Stimulated activated CD4-positive, alpha-beta T cell treated with anti-CD3 and anti-CD28 coated beads, Interleukin-4, amount 100 ng/mL, for 48 hours (primary cell): Measurements from ENCODE around the gene KRTAP29-1.
"Not testable (repeated sequence)": the region's sequence is repeated elsewhere in the genome, so short reads cannot be mapped to it uniquely, and the experiment has no call there.

Experiments
- DNase-seq, 2 donors: peaks; one replicate each; pipeline ENCODE4 v3.0.0-alpha.2; 2020; ENCODE audit warnings: low read depth in 2 of 2

The KRTAP29-1 gene, protein sequence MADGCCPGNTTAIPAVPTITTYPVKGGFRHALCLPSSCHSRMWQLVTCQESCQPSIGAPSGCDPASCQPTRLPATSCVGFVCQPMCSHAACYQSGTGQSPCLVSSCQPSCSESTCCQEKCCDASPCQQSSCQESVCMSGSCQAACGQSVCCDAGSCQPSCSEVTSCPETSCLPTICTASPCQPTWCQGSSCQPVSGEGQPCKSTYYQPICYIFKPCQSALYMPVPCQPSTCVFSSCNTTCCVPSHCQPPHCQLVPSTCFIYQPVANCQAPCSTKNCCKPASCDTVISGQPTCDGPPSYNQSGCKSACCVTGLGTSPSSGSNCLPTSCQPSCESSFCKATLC

DNA sequence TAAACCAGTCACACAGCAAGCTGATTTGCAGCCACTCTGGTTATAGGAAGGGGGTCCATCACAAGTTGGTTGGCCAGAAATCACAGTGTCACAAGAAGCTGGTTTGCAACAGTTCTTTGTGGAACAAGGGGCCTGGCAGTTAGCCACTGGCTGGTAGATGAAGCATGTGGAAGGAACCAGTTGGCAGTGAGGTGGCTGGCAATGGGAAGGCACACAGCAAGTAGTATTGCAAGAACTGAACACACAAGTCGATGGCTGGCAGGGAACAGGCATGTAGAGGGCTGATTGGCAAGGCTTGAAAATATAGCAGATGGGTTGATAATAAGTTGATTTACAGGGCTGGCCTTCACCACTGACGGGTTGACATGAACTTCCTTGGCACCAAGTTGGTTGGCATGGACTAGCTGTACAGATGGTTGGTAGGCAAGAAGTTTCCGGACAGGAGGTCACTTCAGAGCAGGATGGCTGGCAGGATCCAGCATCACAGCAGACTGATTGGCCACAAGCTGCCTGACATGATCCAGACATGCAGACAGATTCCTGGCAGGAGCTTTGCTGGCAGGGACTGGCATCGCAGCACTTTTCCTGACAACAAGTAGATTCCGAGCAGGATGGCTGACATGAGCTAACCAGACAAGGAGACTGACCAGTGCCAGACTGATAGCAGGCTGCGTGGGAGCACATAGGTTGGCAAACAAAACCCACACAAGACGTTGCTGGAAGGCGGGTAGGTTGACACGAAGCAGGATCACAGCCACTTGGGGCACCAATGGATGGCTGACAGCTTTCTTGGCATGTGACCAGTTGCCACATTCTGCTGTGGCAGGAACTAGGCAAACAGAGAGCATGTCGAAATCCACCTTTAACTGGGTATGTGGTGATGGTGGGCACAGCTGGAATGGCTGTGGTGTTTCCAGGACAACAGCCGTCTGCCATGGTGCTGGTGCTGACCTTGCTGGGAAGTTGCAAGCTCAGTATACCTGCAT, at the start of gene KRTAP29-1:
TSS of gene KRTAP29-1 (minus strand) at position 936 of the 986 bp plus-strand sequence. CDS start at position 936, 0 bp downstream.
- no peak for DNase-seq

DNA sequence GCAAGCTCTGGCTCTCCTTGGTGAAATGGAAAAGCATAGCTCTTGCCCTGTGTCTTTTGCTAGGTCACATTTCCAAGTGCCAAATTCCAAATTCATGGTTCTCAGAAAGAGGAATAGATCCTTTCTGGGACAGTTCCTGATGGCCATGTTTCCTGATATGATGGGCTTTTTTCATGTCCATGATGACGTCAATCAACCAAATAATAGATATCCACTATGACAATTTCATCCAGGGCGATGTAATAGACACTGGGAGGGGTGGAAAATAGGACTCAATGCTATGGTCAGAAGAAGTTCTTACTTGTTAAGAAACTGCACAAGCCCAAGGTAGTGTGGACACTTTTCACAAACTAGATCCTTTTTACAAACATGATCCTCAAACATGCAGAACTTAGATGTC, 48.5 kb upstream of the KRTAP29-1 start:
- no peak for DNase-seq

DNA sequence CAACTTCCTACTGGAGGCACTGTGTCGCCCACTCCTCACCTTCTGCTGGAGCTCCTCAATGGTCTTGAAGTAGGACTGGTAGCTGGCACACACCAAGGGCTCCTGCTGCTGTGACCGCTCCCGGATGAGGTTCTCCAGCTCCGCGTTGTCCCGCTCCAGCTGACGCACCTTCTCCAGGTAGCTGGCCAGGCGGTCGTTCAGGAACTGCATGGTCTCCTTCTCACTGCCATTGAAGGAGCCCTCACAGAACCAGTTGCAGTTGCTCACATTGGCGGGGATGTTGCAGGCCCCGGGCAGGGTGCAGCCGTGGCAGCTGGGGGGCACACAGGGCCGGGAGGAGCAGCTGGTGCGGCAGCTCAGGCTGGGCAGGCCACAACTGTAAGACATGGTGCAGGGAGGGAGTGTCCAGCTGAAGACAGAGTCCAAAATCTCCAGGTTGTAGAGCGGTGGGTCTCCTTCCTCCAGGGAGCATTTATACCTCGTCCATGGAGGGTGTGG, 47.8 kb upstream of the KRTAP29-1 start, which contains the start of gene KRT33A:
TSS of gene KRT33A (minus strand) at position 448 of the 498 bp plus-strand sequence. CDS start at position 387, 61 bp downstream.
- DNase-seq: not testable (repeated sequence)

GRCh38 chr17:41347869-41348760, 45.5 kb upstream of the KRTAP29-1 start:
- no peak for DNase-seq

GRCh38 chr17:41346421-41346820, 43.8 kb upstream of the KRTAP29-1 start:
- not testable (repeated sequence) for DNase-seq

DNA sequence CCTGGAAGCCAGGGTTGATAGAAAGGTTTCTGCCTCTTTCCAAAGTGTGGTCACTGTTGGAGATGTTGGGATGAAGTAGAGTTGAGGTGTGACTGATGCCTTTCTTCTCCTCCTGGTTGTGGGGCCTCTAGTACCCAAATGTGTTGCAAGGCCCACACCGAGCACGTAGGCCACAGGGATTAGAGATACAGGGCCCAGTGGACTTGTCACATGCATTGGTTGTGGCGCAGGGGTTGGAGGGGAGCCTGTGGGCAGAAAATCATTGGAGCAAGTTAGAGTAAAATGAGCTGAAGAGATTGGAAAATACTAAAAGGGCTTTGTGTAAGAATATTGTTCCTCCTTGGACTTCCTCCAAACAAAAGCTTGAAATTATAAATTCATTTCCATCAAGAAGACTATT, 43.3 kb upstream of the KRTAP29-1 start:
- DNase-seq: no peak

GRCh38 chr17:41343029-41343428, 40.4 kb upstream of the KRTAP29-1 start:
- DNase-seq: no peak

- peak in 1 of 2 donors; percentile 31 for DNase-seq
These were observed 38.5 kb upstream of the KRTAP29-1 start for GRCh38 chr17:41340934-41341861.

- DNase-seq: no peak
These were observed 37.8 kb upstream of the KRTAP29-1 start for GRCh38 chr17:41340494-41340893.

DNA sequence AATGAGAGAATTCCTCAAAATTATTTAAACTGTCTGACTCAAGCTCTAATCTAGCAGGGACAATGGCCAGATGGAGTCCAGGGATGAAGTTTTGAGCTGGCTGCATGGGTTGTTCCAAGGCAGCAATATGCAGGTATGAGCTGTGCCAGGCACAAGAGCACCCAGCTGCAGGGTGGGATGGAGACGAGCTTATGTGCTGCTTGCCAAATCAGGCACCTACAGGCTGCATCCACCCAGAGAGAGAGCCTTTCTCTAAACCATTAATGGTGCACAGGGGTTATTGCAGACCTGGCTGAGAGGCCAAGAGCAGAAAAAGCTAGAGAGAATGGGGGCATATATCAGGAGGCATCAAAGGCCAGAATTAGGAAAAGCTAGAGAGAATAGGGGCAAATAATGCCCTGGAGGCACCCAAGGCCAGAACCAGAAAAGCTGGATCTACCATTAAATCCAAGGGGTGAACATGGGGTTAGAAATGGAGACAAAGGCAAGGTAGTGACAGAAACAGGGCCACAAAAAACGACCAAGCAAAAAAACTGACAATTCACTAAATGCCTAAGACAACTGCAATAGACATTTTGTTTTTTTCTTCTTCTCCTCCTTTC, 37.0 kb upstream of the KRTAP29-1 start:
- no peak for DNase-seq

DNA sequence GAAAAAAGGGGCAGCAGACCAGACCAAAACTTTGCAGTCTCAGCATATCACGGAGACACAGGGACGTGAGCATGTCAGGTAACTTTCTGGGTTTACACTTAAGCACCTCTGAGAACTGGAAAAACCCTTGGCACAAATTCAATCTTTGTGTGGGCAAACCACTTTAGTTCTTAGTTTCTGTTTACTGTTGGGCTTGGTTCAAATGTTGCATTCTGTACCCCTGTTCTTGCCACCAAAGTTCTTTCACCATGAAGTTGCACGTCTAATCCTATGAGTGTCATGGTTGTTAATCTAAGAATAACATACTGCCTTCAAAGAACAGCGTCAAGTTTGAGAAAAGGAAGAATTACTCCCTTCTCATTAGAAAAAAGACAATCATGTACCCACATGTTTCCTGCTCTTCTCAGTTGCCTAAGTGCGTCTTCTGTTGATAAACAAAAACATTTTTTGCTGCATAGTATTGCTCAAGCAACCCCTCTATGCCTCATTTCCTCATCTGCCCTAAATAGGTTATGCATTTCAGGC, 36.4 kb upstream of the KRTAP29-1 start:
- no peak for DNase-seq

DNA sequence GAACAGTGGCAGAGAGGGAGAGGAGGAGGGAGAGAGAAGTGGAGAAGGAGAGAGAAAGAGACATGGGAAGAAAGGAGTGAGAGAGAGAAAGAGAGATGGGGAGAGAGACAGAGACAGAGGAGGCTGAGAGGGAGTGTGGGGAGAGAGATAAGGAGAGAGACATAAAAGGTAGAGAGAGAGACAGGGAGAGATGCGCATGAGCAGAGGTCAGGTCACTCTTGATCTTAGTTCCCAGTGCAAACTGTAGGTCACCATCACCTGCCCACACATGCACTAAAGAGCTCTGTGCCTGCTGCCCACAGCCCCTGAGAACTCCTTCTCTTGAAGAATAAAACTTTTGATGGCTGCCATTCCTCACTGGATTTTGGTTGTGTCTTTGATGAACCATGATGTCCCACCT, 33.1 kb upstream of the KRTAP29-1 start:
- DNase-seq: no peak

DNA sequence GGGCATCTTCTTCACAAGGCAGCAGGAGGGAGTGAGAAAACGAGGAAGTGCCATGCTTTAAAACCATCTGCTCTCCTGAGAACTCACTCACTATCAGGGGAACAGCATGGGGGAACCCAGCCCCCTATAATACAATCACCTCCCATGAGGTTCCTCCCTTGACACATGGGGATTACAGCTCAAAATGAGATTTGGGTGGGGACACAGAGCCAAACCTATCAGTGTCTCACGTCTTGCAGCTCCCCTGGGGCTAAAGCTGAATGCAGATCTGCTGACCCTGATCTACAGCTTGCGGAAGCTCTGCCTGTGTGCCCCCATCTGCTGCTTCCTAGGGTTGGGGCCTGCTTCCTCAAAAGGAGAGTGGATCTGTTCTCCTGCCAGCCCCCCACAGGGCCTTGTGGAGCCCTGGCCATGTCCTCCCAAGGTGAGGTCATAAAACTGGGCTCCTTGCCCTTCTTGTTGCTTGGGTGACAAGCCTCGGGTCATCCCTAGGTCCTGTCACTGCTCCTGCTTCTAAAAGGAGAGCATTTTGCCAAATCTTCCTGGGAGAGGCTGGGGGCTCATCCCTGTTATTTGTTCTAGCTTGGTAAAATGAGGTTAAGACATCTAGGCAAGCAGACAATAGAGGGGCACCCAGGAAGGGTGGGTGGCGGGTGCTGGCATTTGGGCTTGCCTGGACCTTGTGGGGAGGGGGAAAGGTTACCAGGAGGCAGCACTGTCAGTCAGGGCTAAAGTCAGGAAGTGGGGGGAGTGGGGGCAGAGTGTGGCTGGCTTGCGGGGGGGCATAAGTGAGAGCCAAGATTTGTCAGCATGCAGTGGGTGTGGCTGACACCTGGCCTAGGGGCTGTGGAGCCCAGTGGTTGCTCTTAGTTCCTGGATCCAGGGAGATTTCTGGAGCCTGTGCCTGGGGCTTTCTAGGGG, 32.0 kb upstream of the KRTAP29-1 start:
- DNase-seq: no peak

GRCh38 chr17:41333836-41334235, 31.2 kb upstream of the KRTAP29-1 start:
- DNase-seq: no peak

DNA sequence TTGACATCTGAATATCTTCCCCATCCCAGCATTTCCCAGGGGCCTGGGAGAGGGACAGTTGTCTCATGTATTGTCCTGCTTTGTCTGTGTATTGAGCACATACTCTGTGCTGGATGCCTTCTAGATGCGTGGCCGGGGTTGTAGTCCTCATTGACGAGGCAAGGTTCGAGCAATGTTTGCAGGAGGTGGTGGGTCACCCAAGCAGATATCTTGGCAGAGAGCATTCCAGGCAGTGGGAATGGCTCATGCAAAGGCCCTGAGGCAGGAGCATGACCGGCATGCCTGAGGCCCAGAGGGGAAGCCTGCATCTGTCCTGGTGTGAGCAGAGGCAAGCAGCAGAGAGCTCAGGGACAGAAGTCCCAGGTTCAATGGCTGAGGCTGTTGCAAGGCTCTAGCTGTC, 30.4 kb upstream of the KRTAP29-1 start:
- DNase-seq: no peak

DNA sequence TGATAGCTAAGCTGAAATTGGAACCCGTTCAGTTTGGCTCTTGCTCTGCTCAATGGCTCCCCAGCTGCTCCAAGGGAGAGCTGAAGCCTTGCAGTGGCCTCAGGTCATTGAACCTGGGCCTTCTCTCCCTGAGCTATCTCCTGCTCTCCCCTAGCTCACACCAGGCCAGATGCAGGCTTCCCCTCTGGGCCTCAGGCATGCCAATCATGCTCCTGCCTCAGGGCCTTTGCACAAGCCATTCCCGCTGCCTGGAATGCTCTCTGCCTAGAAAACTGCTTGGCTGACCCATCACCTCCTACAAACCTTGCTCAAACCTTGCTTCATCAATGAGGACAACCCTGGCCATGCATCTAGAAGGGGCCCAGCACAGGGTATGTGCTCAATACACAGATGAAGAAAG, 29.6 kb upstream of the KRTAP29-1 start:
- no peak for DNase-seq

DNA sequence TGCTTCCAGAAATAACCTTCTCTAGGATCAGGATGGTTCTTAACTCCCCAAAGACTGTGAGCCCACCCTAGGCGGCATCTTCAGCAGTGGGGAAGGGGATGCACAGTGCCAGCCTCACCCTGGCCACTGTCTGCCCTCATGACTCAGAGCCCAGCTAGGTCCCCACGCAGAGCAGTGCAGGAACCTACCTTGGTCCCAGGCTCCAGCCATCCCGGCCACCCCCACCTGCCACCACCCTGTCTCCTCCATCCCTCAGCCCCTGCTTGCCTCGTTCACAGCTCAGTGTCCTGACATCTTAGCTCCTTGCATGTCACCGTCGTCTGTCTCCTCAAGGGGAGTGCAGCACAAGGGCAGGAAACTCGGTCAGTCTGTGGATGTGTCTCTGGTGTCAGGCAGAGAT, 29.0 kb upstream of the KRTAP29-1 start:
- no peak for DNase-seq

- peak in 1 of 2 donors; percentile 23 for DNase-seq
These were observed 26.8 kb upstream of the KRTAP29-1 start for GRCh38 chr17:41329279-41329948.
